ENCODE measurements around the gene QSOX2.

DNA sequence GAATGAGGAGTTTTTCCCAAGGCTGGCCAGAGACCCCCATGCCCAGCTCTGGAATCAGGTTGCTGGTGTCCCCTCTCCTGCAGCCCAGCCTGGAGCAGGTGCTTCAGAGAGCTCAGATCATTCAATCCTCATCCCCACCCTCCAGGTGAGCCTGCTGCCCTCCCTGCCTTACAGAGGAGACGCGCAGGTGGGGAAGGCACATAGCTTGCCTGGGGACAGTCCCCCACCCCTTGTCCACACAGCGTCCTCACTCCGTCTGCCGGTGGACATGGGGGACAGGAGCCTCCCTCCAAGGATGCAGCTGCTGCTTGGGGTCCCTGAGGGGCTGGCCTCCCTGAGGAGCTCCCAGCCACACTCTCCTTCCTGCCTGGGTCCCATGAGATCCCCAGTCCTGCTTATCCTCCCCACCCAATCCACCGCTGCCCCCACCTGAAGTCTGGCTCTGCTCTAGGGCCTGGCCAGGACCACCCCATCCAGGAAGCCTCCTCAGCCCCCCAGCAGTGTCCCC is 17.1 kb upstream of the QSOX2 start:
- TF ChIP-seq, protein P1, sequence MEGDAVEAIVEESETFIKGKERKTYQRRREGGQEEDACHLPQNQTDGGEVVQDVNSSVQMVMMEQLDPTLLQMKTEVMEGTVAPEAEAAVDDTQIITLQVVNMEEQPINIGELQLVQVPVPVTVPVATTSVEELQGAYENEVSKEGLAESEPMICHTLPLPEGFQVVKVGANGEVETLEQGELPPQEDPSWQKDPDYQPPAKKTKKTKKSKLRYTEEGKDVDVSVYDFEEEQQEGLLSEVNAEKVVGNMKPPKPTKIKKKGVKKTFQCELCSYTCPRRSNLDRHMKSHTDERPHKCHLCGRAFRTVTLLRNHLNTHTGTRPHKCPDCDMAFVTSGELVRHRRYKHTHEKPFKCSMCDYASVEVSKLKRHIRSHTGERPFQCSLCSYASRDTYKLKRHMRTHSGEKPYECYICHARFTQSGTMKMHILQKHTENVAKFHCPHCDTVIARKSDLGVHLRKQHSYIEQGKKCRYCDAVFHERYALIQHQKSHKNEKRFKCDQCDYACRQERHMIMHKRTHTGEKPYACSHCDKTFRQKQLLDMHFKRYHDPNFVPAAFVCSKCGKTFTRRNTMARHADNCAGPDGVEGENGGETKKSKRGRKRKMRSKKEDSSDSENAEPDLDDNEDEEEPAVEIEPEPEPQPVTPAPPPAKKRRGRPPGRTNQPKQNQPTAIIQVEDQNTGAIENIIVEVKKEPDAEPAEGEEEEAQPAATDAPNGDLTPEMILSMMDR (IDR thresholded peaks at IDR 0.05), result no peak
- TF ChIP-seq POLR2A (IDR thresholded peaks at IDR 0.05), result no peak
